HepG2 (cell line): ENCODE data around the gene TCF23. TPM values are rescaled to one million over a fixed set of nuclear protein-coding genes. Genes with fewer than 3 reads are reported as not detected.

ENCODE experiments used
- CEBPG ChIP-seq: IDR thresholded peaks from 2 replicates; pipeline ENCODE4 v1.6.1; 2016
- EP300 ChIP-seq, 3 experiments: sonication (generic) in 1 of 3; formaldehyde crosslinking in 1 of 3; IDR thresholded peaks; 2 replicates each; pipeline versions ENCODE4 v1.5.1 to v1.6.1; 2011 to 2020; ENCODE audit warnings: low read depth in 2 of 3, low read length in 2 of 3, borderline replicate concordance in 1 of 3, improper control_type of control experiment in 1 of 3, mild to moderate bottlenecking in 1 of 3, missing genetic modification reagents in 1 of 3, moderate library complexity in 1 of 3
- ISL2 ChIP-seq: sonication (generic); formaldehyde crosslinking; IDR thresholded peaks from 2 replicates; pipeline ENCODE4 v1.5.0; 2020; ENCODE audit warnings: missing genetic modification reagents
- MAZ ChIP-seq, 2 experiments: sonication (generic) in 1 of 2; formaldehyde crosslinking in 1 of 2; IDR thresholded peaks; 2 replicates each; pipeline versions ENCODE4 v1.5.0 to v1.6.1; 2012 to 2020; ENCODE audit warnings: low read depth in 2 of 2, mild to moderate bottlenecking in 2 of 2, borderline replicate concordance in 1 of 2, improper control_type of control experiment in 1 of 2, low read length in 1 of 2, missing genetic modification reagents in 1 of 2, moderate library complexity in 1 of 2
- NCOA2 ChIP-seq: sonication (generic); formaldehyde crosslinking; IDR thresholded peaks from 2 replicates; pipeline ENCODE4 v1.8.0; 2022; ENCODE audit warnings: inconsistent platforms
- NFKBIZ ChIP-seq: IDR thresholded peaks from 2 replicates; pipeline ENCODE4 v1.6.1; 2018; ENCODE audit warnings: missing genetic modification reagents, missing compliant biosample characterization
- ZNF12 ChIP-seq: sonication (generic); formaldehyde crosslinking; IDR thresholded peaks from 2 replicates; pipeline ENCODE4 v1.5.0; 2020; ENCODE audit warnings: missing genetic modification reagents
- ZNF607 ChIP-seq: sonication (generic); formaldehyde crosslinking; IDR thresholded peaks from 2 replicates; pipeline ENCODE4 v1.5.1; 2020; ENCODE audit warnings: missing genetic modification reagents, mild to moderate bottlenecking, borderline replicate concordance
- polyA plus RNA-seq, 8 experiments: library from polyadenylated mRNA; depleted of rRNA in 3 of 8; stranded (reverse) in 7 of 8; unstranded in 1 of 8; fragments of >200 nt; fragmentation: Illumina TruSeq in 4 of 8; extraction: Trizol in 4 of 8; gene quantifications; 2 replicates each; pipeline versions ENCODE4 v1.2.1 to v1.2.3, GENCODE V29; 2011 to 2016; ENCODE audit warnings: low read depth in 4 of 8, missing spikeins in 1 of 8, mixed read lengths in 1 of 8; ENCODE audit not compliant: insufficient read depth in 1 of 8
- total RNA-seq, 5 experiments: library from RNA; depleted of rRNA; stranded (reverse); fragments of >200 nt; fragmentation: Illumina TruSeq; extraction: Trizol; gene quantifications; 2 replicates each; pipeline ENCODE4 v1.2.3, GENCODE V29; 2016; ENCODE audit warnings: low read depth in 1 of 5
- TF ChIP-seq, protein P1 (sequence below): sonication (generic); formaldehyde crosslinking; IDR thresholded peaks from 2 replicates; pipeline ENCODE4 v1.4.0; 2020; ENCODE audit warnings: missing genetic modification reagents
- TF ChIP-seq, protein P2 (sequence below): sonication (generic); formaldehyde crosslinking; IDR thresholded peaks from 2 replicates; pipeline ENCODE4 v1.4.0; 2020; ENCODE audit warnings: missing genetic modification reagents, borderline replicate concordance

The TCF23 gene
- total and polyA plus RNA-seq, 2 of the 13 experiments (the other 11 are each of a cell fraction or from before 2014, with no cell fraction given) = 0.02 to 1.4 TPM

DNA sequence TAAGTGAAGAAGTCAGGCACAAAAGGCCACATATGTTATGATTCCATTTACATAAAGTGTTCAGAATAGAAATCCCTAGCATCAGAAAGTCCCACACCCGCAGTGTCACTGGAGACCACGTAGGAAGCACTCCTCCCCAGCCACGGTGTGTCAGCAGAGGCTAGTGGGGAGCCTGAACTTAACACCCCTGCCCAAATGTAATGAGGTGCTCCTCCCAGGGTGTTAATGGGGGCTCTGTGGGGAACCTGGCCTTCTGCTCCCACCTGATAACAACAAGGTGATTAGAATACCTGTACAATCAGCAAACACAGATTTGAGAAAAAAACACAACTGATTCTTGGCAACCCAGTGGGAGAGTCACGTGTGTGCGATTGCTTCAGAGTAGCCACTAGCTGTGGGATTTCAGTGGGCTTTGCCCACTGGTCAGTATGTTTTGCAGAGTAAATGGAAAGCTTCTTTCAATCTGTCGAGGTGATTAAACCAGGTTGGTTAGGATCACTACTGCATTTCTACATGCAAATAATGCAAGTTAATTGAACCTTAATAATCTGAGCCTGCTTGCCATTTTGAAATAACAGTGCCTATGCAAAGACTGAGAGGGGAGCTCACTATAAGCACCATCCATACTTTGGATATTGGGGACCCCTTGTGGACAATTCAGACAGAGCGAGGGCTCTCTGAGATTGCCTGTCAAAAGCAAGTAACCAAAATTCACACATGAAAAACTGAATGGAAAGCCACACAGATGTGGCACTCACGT is 42.4 kb downstream of the TCF23 start (continued):
- TF ChIP-seq NFKBIZ (CRISPR knock-in tag) (0 out of 2 replicates have a peak, but pooled peaks have one; percentile 49), NCOA2 (CRISPR knock-in tag) (0 out of 2 replicates have a peak, but pooled peaks have one; percentile 7), ISL2 (CRISPR knock-in tag) (peak; percentile 25; the same call in 1 of the 2 replicates), ZNF12 (no peak), CEBPG (peak; percentile 56), EP300 (IDR thresholded peaks at IDR 0.05; ENCODE audit: low read depth in 2 of 2, low read length in 2 of 2) (peak in 1 of 2 experiments; percentile 25; a peak in 1 of 4 replicates), EP300 (CRISPR knock-in tag; IDR thresholded peaks at IDR 0.05; ENCODE audit: borderline replicate concordance) (0 out of 2 replicates have a peak, but pooled peaks have one; percentile 8), ZNF607 (CRISPR knock-in tag) (peak; percentile 57; the same call in 1 of the 2 replicates), MAZ (IDR thresholded peaks at IDR 0.05; ENCODE audit: borderline replicate concordance, low read depth, low read length) (no peak), MAZ (CRISPR knock-in tag; IDR thresholded peaks at IDR 0.05; ENCODE audit: low read depth) (peak; percentile 38; the same call in 1 of the 2 replicates)
- TF ChIP-seq, protein P1, sequence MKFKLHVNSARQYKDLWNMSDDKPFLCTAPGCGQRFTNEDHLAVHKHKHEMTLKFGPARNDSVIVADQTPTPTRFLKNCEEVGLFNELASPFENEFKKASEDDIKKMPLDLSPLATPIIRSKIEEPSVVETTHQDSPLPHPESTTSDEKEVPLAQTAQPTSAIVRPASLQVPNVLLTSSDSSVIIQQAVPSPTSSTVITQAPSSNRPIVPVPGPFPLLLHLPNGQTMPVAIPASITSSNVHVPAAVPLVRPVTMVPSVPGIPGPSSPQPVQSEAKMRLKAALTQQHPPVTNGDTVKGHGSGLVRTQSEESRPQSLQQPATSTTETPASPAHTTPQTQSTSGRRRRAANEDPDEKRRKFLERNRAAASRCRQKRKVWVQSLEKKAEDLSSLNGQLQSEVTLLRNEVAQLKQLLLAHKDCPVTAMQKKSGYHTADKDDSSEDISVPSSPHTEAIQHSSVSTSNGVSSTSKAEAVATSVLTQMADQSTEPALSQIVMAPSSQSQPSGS (CRISPR knock-in tag) = 0 out of 2 replicates have a peak, but pooled peaks have one; percentile 57
- TF ChIP-seq, protein P2, sequence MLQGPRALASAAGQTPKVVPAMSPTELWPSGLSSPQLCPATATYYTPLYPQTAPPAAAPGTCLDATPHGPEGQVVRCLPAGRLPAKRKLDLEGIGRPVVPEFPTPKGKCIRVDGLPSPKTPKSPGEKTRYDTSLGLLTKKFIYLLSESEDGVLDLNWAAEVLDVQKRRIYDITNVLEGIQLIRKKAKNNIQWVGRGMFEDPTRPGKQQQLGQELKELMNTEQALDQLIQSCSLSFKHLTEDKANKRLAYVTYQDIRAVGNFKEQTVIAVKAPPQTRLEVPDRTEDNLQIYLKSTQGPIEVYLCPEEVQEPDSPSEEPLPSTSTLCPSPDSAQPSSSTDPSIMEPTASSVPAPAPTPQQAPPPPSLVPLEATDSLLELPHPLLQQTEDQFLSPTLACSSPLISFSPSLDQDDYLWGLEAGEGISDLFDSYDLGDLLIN (CRISPR knock-in tag) = no peak
- TF ChIP-seq, all 625 proteins: peak for 102
